Uterus (tissue), 2 donors: ENCODE results near the gene CTBP1.

Experiments
- CTCF ChIP-seq, 4 experiments: fragments of 200-600 bp in 2 of 4; fragments of 450-650 bp in 2 of 4; sonication (generic) in 2 of 4; IDR thresholded peaks; one replicate each; pipeline ENCODE4 v1.5.1; 2016 to 2019; ENCODE audit warnings: antibody characterized with exemption in 4 of 4, mild to moderate bottlenecking in 2 of 4, moderate library complexity in 1 of 4
- POLR2A ChIP-seq, 2 donors: fragments of 450-650 bp; IDR thresholded peaks; one replicate each; pipeline ENCODE4 v1.6.1; 2016; ENCODE audit warnings: antibody characterized with exemption in 2 of 2, mild to moderate bottlenecking in 1 of 2, moderate library complexity in 1 of 2

DNA sequence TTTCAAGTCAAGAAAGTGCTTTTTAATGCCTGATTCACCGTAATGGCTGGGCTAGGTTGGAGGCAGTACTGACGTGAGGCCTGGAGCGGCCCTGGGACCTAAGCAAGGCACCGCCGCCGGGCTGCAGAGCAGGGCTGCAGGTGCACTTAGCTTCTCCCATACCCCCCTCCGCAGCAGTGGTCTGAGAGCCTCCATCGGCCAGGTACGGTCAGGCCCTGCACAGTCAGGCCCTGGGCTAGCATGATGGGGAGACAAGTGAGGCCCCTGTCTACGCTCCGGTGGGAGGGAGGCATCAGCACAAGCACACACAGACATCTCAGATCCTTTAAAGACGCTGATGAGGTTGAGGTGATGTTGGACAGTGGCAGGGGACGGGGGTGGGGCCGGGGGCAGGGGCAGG, 45.5 kb upstream of the CTBP1 start:
- TF ChIP-seq POLR2A (IDR thresholded peaks at IDR 0.05) (no peak), CTCF (IDR thresholded peaks at IDR 0.05) (no peak)
